Skeletal muscle tissue (tissue), 4 donors: ENCODE data around the gene SYNDIG1L. TPM values are rescaled to one million over a fixed set of nuclear protein-coding genes. Genes with fewer than 3 reads are reported as not detected.
"Not testable (repeated sequence)": the region's sequence is repeated elsewhere in the genome, so short reads cannot be mapped to it uniquely, and the experiment has no call there.

Experiments used
- H3K27ac ChIP-seq: one replicate; pipeline ENCODE4 v1.7.0; 2013; ENCODE audit warnings: mild to moderate bottlenecking, low read depth, low read length, inconsistent platforms
- H3K27me3 ChIP-seq, 3 donors: one replicate each; pipeline ENCODE4 v1.7.0; 2013; ENCODE audit warnings: low read length in 3 of 3; ENCODE audit not compliant: control insufficient read depth in 3 of 3, insufficient read depth in 3 of 3
- H3K36me3 ChIP-seq, 3 donors: one replicate each; pipeline ENCODE4 v1.7.0; 2013; ENCODE audit warnings: low read length in 3 of 3; ENCODE audit not compliant: control insufficient read depth in 3 of 3, insufficient read depth in 3 of 3
- H3K4me1 ChIP-seq, 3 donors: one replicate each; pipeline ENCODE4 v1.7.0; 2013; ENCODE audit warnings: low read length in 3 of 3, mild to moderate bottlenecking in 3 of 3; ENCODE audit not compliant: control insufficient read depth in 3 of 3, insufficient read depth in 3 of 3
- H3K4me3 ChIP-seq, 3 donors: one replicate each; pipeline ENCODE4 v1.7.0; 2013; ENCODE audit warnings: low read length in 3 of 3
- H3K9ac ChIP-seq, 3 donors: one replicate each; pipeline ENCODE4 v1.7.0; 2013; ENCODE audit warnings: low read length in 3 of 3, mild to moderate bottlenecking in 3 of 3, moderate library complexity in 2 of 3, low read depth in 1 of 3
- H3K9me3 ChIP-seq, 3 donors: one replicate each; pipeline ENCODE4 v1.7.0; 2013; ENCODE audit warnings: low read length in 3 of 3; ENCODE audit not compliant: control insufficient read depth in 3 of 3
- total RNA-seq: library from RNA; depleted of rRNA; stranded (reverse); fragments of >200 nt; gene quantifications from one replicate; pipeline ENCODE4 v1.2.3, GENCODE V29; 2014
- donor health status: Osteomylitis.

SYNDIG1L gene
- total RNA-seq, 1 donor from 2014 or later: under 0.01 TPM

DNA sequence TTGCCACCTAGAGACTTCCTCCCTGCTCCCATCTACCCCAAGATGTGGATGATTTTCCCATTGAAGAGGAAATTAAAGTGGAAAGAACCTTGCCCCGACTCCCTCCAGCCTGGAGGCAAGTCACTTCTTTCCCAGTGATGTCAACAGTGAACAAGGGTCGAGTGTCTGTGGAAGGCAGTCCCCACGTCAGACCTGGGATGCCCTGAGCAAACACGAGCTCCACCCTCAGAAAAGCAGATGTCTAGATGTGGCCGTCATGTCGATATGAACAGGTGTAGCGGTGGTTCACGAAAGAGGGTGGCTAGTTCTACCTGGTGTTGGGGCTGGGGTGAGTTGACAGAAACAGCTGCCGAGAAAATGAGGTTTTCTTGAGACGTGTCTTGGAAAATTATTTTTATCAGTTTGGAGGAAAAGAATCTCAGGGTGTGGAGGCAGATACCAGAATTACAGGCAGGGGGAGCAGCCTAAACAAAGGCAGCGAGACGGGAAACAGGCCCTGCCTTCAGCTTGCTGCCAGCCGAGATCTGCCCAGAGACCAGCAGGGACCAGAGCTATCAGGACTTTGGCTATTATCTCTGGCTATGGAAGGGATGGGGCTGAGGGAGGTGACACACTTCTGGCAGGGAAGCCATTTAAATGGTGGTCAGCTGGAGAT lies 25.9 kb downstream of the SYNDIG1L start:
- Histone ChIP-seq H3K27me3 (peaks cover 9 to 24% (median 13%) of the 10 kb centered on the region in 3 donors), H3K36me3 (no peaks in the 10 kb centered on the region), H3K4me1 (peaks cover 13 to 20% (median 14%) of the 10 kb centered on the region in 3 donors), H3K9me3 (no peaks in the 10 kb centered on the region), H3K27ac (no peak overlapping the region), H3K9ac (no peak overlapping the region), H3K4me3 (no peak overlapping the region)

GRCh38 chr14:74395094-74395493 lies 30.9 kb downstream of the SYNDIG1L start:
- no peak overlapping the region for H3K9ac ChIP-seq
- no peak overlapping the region for H3K4me3 ChIP-seq
- no peaks in the 10 kb centered on the region for H3K4me1 ChIP-seq
- no peak overlapping the region for H3K27ac ChIP-seq
- no peaks in the 10 kb centered on the region for H3K9me3 ChIP-seq
- H3K36me3 ChIP-seq: no peaks in the 10 kb centered on the region
- H3K27me3 ChIP-seq: peaks cover 2 to 14% (median 7%) of the 10 kb centered on the region in 3 donors

DNA sequence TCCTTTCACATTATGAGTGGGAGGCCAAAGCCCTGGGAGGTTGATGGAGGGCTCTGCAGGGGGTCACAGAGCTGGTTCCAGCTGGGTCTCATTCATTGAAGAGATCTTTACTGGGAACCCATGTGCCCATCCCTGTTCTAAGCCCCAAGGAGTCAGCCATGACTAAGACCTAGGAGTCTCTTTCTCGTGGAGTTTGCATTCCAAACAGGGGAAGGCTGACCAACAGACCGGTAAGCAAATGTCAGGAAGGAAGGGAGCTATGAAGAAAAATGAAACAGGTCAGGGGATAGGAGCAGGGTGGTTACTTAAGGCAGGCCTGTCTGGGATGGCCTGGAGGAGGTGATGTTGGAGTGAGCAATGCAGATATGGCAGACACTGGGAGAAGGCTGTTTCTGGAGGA lies 31.5 kb downstream of the SYNDIG1L start:
- no peak overlapping the region for H3K9ac ChIP-seq
- no peak overlapping the region for H3K27ac ChIP-seq
- H3K36me3 ChIP-seq: no peaks in the 10 kb centered on the region
- no peaks in the 10 kb centered on the region for H3K9me3 ChIP-seq
- no peak overlapping the region for H3K4me3 ChIP-seq
- H3K4me1 ChIP-seq: no peaks in the 10 kb centered on the region
- H3K27me3 ChIP-seq: peaks cover 2 to 14% (median 7%) of the 10 kb centered on the region in 3 donors

GRCh38 chr14:74392616-74393570 lies 33.1 kb downstream of the SYNDIG1L start:
- Histone ChIP-seq H3K4me3 (no peak overlapping the region), H3K36me3 (no peaks in the 10 kb centered on the region), H3K9me3 (no peaks in the 10 kb centered on the region), H3K4me1 (no peaks in the 10 kb centered on the region), H3K9ac (no peak overlapping the region), H3K27ac (no peak overlapping the region), H3K27me3 (peaks cover 2 to 14% (median 7%) of the 10 kb centered on the region in 3 donors)

DNA sequence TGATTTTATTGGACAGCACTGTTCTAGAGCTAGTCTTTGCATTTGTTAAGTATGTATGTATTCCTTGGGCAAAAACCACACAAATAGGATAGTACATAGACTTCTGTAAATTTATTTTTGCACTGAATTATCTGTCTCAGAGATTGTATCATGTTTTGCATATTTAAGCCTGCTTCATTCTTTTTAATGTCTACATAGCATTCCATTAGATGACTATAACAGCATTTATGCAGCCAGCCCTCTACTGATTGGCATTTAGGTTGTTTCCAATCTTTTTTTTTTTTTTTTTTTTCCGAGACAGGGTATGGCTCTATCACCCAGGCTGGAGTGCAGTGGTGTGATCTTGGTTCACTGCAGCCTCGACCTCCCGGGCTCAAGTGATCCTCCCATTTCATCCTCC lies 34.5 kb downstream of the SYNDIG1L start:
- Histone ChIP-seq H3K9ac (no peak overlapping the region), H3K27ac (no peak overlapping the region), H3K4me1 (no peaks in the 10 kb centered on the region), H3K4me3 (no peak overlapping the region), H3K27me3 (peaks cover 2 to 14% (median 4%) of the 10 kb centered on the region in 3 donors), H3K36me3 (no peaks in the 10 kb centered on the region), H3K9me3 (no peaks in the 10 kb centered on the region)

DNA sequence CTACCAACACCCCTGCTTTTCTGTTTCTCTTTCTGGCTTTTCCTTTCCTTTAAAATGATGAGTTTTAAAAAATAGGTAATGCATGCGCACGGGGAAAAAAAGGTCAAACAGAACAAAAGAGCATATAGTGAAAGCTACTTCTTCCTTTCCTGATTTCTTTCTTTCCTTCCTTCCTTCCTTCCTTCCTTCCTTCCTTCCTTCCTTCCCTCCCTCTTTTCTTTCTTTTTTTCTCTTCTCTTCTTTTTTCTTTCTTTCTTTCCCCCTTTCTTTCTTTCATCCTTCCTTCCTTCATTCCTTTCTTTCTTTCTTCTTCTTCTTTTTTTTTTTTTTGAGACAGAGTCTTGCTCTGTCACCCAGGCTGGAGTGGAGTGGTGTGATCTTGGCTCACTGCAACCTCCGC lies 35.5 kb downstream of the SYNDIG1L start:
- H3K9me3 ChIP-seq, H3K9ac ChIP-seq, H3K27me3 ChIP-seq, H3K36me3 ChIP-seq, H3K4me1 ChIP-seq, H3K4me3 ChIP-seq, H3K27ac ChIP-seq: not testable (repeated sequence)

GRCh38 chr14:74389980-74390379 lies 36.0 kb downstream of the SYNDIG1L start:
- H3K4me3 ChIP-seq: no peak overlapping the region
- H3K9me3 ChIP-seq: no peaks in the 10 kb centered on the region
- H3K9ac ChIP-seq: no peak overlapping the region
- H3K27ac ChIP-seq: no peak overlapping the region
- H3K27me3 ChIP-seq: peaks cover 0 to 7% (median 0%) of the 10 kb centered on the region in 3 donors
- H3K36me3 ChIP-seq: no peaks in the 10 kb centered on the region
- H3K4me1 ChIP-seq: no peaks in the 10 kb centered on the region

- Histone ChIP-seq H3K9ac (no peak overlapping the region), H3K4me1 (no peaks in the 10 kb centered on the region), H3K9me3 (no peaks in the 10 kb centered on the region), H3K4me3 (no peak overlapping the region), H3K36me3 (no peaks in the 10 kb centered on the region), H3K27me3 (no peaks in the 10 kb centered on the region), H3K27ac (no peak overlapping the region)
Observed at GRCh38 chr14:74382231-74382630, 43.8 kb downstream of the SYNDIG1L start.

DNA sequence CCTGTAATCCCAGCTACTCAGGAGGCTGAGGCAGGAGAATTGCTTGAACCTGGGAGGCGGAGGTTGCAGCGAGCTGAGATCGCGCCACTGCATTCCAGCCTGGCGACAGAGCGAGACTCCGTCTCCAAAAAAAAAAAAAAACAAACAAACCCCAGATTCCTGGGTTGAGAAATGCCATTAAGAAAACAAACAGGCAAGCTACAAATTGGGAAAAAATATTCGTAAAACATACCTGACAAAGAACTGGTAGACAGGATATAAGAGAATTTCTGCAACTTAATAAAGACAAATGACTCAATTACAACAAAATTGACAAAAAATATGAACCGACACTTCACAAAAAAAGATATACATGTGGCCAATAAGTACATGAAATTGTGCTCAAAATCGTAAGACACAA lies 44.4 kb downstream of the SYNDIG1L start:
- H3K9ac ChIP-seq, H3K4me1 ChIP-seq, H3K27ac ChIP-seq, H3K27me3 ChIP-seq, H3K9me3 ChIP-seq, H3K36me3 ChIP-seq, H3K4me3 ChIP-seq: not testable (repeated sequence)

DNA sequence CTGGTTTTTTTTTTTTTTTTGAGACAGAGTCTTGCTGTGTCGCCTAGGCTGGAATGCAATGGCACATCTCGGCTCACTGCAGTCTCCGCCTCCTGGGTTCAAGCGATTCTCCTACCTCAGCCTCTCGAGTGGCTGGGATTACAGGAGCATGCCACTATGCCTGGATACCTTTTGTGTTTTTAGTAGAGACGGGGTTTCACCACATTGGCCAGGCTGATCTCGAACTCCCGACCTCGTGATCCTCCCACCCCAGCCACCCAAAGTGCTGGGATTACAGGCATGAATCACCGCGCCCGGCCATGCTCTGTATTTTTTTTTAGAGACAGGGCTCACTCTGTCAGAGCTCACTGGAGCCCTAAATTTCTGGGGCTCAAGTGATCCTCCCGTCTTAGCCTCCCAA lies 45.2 kb downstream of the SYNDIG1L start:
- H3K9me3 ChIP-seq: no peaks in the 10 kb centered on the region
- no peaks in the 10 kb centered on the region for H3K27me3 ChIP-seq
- H3K4me1 ChIP-seq: no peaks in the 10 kb centered on the region
- no peak overlapping the region for H3K27ac ChIP-seq
- no peak overlapping the region for H3K9ac ChIP-seq
- no peaks in the 10 kb centered on the region for H3K36me3 ChIP-seq
- no peak overlapping the region for H3K4me3 ChIP-seq
